ENCODE results near the gene SLC38A10. TPM values are rescaled to one million over a fixed set of nuclear protein-coding genes. Genes with fewer than 3 reads are reported as not detected.

The SLC38A10 gene
- total RNA-seq, 1 experiment from 2014 or later = 43.8 TPM

DNA sequence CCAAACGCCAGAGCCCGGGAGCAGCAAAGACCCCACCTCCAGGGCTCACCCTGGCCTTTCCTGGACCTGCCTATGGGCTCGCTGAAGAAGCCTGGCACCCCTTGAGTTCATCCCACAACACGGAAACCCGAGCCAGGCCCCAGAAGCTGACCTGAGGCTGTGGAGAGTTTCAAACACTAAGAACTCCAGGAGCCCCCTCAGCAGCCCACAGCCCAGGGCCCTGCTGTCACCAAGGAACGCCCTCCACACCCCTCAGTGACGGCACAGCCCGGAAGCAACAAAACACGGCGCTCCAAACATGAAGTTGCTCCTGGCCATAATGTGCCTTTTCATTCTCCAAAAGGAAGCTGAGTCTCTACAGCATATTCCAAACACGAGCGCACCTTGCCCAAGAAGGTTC lies 9.2 kb downstream of the SLC38A10 start:
- no peak overlapping the region for H2BK5ac ChIP-seq (ENCODE audit: insufficient read length, low read length)
- no peak overlapping the region for H3K23ac ChIP-seq (ENCODE audit: insufficient read length, low read depth, low read length)
- no peak overlapping the region for H3K18ac ChIP-seq (ENCODE audit: insufficient read length, low read depth, low read length)
- WGBS (ENCODE audit: extremely low coverage, insufficient read length, low lambda C conversion rate) = no CpG with 5 or more reads among the region's 12 CpGs
- no peak overlapping the region for H3K14ac ChIP-seq (ENCODE audit: insufficient read depth, low read length)
- H3K79me2 ChIP-seq (ENCODE audit: insufficient read depth, low read length) = peaks cover 3% of the 10 kb centered on the region; the same call in 1 of the 2 replicates
- peaks cover 5 to 30% (median 5%) of the 10 kb centered on the region in 3 experiments; a peak in 6 of 7 replicates for H3K36me3 Mint-ChIP-seq (ENCODE audit: insufficient read depth in 1 of 3, low read depth in 3 of 3)
- H3K4ac ChIP-seq (ENCODE audit: low read depth, low read length) = no peak overlapping the region
- H2BK12ac ChIP-seq (ENCODE audit: insufficient read length, low read depth, low read length) = no peak overlapping the region
- H4K8ac ChIP-seq (replicated peaks; ENCODE audit: insufficient read length, low read depth, low read length) = no peak overlapping the region
- H3T11ph ChIP-seq (ENCODE audit: low read length) = no peak overlapping the region
- no peak overlapping the region for H4K5ac ChIP-seq (ENCODE audit: insufficient read length, low read depth, low read length)
- no peaks in the 10 kb centered on the region for H3K4me1 ChIP-seq (ENCODE audit: insufficient read depth, low read length)
- no peak overlapping the region for H2BK120ac ChIP-seq (ENCODE audit: low read depth, low read length, poor library complexity, severe bottlenecking)
- peaks cover 2 to 7% of the 10 kb centered on the region in 2 experiments; a peak in 3 of 4 replicates for H3K4me1 Mint-ChIP-seq
- no peaks in the 10 kb centered on the region for H3K27me3 Mint-ChIP-seq (ENCODE audit: low read depth)
- H4K91ac ChIP-seq (ENCODE audit: insufficient read length, low read depth, low read length) = no peak overlapping the region
- no peaks in the 10 kb centered on the region for H3K27me3 ChIP-seq (ENCODE audit: insufficient read depth, low read length)
- no peaks in the 10 kb centered on the region for H3K9me3 Mint-ChIP-seq
- H3K9me3 ChIP-seq (ENCODE audit: control insufficient read depth, low read depth, low read length) = no peaks in the 10 kb centered on the region
- H2AK5ac ChIP-seq (ENCODE audit: insufficient read length, low read length) = no peak overlapping the region
- no peak overlapping the region for H3K4me3 Mint-ChIP-seq
- no peaks in the 10 kb centered on the region for H4K20me1 ChIP-seq (ENCODE audit: control insufficient read depth, insufficient read depth, insufficient read length)
- H3K27ac Mint-ChIP-seq = peak overlapping the region in 1 of 3 experiments; percentile 61; a peak in 2 of 7 replicates
- DNase-seq = no peak
- H3K9ac ChIP-seq (ENCODE audit: extremely low read depth, insufficient read length, low read length) = no peak overlapping the region
- no peak overlapping the region for H3K4me2 ChIP-seq (ENCODE audit: insufficient read depth, insufficient read length, low read length)
- no peak overlapping the region for H3K56ac ChIP-seq (ENCODE audit: insufficient read length, low read depth, low read length)
- H3K79me1 ChIP-seq (ENCODE audit: insufficient read depth, low read depth, low read length, poor library complexity, severe bottlenecking) = peaks cover 3% of the 10 kb centered on the region
- H2BK15ac ChIP-seq (ENCODE audit: low read depth, low read length) = no peak overlapping the region
- TF ChIP-seq, protein P1, sequence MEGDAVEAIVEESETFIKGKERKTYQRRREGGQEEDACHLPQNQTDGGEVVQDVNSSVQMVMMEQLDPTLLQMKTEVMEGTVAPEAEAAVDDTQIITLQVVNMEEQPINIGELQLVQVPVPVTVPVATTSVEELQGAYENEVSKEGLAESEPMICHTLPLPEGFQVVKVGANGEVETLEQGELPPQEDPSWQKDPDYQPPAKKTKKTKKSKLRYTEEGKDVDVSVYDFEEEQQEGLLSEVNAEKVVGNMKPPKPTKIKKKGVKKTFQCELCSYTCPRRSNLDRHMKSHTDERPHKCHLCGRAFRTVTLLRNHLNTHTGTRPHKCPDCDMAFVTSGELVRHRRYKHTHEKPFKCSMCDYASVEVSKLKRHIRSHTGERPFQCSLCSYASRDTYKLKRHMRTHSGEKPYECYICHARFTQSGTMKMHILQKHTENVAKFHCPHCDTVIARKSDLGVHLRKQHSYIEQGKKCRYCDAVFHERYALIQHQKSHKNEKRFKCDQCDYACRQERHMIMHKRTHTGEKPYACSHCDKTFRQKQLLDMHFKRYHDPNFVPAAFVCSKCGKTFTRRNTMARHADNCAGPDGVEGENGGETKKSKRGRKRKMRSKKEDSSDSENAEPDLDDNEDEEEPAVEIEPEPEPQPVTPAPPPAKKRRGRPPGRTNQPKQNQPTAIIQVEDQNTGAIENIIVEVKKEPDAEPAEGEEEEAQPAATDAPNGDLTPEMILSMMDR (conservative IDR thresholded peaks at IDR 0.05) = no peak
- H2BK20ac ChIP-seq (ENCODE audit: low read depth, low read length, poor library complexity, severe bottlenecking) = no peak overlapping the region
- H3K23me2 ChIP-seq (ENCODE audit: insufficient read length, low read depth, low read length, poor library complexity, severe bottlenecking) = no peaks in the 10 kb centered on the region
- no peak overlapping the region for H2AFZ ChIP-seq (ENCODE audit: low read length)
- no peak overlapping the region for H3K27ac ChIP-seq (ENCODE audit: insufficient read length, low read depth, low read length)

All from H9 (cell line).